ACC112 (cell line): ENCODE results near the gene OTOP2.
"Not testable (repeated sequence)": the region's sequence is repeated elsewhere in the genome, so short reads cannot be mapped to it uniquely, and the experiment has no call there.

Source experiments
- H2AFZ ChIP-seq: fragments of 200-600 bp; sonication (generic); one replicate; pipeline ENCODE4 v1.6.0; 2017; ENCODE audit warnings: antibody characterized with exemption, low read length; ENCODE audit not compliant: unreplicated experiment
- H3K27ac ChIP-seq: fragments of 200-600 bp; sonication (generic); 2 replicates; pipeline ENCODE4 v1.5.1; 2014; ENCODE audit warnings: low read depth, mild to moderate bottlenecking, antibody characterized with exemption, low read length, moderate library complexity
- H3K27me3 ChIP-seq: fragments of 200-600 bp; sonication (generic); 2 replicates; pipeline ENCODE4 v1.6.1; 2014; ENCODE audit warnings: mild to moderate bottlenecking, antibody characterized with exemption, low read length, moderate library complexity, mixed read lengths; ENCODE audit not compliant: insufficient read depth
- H3K36me3 ChIP-seq: fragments of 200-600 bp; sonication (generic); 2 replicates; pipeline ENCODE4 v1.6.1; 2016; ENCODE audit warnings: mild to moderate bottlenecking, antibody characterized with exemption, low read length, moderate library complexity, mixed read lengths; ENCODE audit not compliant: insufficient read depth
- H3K4me1 ChIP-seq: fragments of 200-600 bp; sonication (generic); one replicate; pipeline ENCODE4 v1.6.1; 2016; ENCODE audit warnings: low read length, mixed read lengths; ENCODE audit not compliant: insufficient read depth, unreplicated experiment, control insufficient read depth
- H3K4me3 ChIP-seq: fragments of 200-600 bp; sonication (generic); 2 replicates; pipeline ENCODE4 v1.5.1; 2014; ENCODE audit warnings: mild to moderate bottlenecking, low read depth, low read length
- H3K79me2 ChIP-seq: fragments of 200-600 bp; sonication (generic); one replicate; pipeline ENCODE4 v1.6.0; 2016; ENCODE audit warnings: low read length; ENCODE audit not compliant: control insufficient read depth, unreplicated experiment, insufficient read depth

Gene OTOP2

DNA sequence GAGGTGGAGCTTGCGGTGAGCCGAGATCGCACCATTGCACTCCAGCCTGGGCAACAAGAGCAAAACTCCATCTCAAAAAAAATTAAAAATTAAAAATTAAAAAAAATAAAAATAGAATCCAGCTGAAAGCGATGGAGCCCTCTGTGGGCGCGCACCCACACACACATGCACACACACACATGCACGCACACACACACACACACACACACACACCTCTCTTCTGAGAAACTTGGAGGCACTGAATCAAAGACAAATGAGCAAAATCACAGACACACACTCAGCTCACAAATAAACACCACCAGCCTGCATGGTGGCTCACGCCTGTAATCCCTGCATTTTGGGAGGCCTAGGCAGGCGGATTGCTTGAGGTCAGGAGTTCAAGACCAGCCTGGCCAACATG is 21.0 kb upstream of the OTOP2 start:
- peaks cover 14% of the 10 kb centered on the region for H3K27me3 ChIP-seq

DNA sequence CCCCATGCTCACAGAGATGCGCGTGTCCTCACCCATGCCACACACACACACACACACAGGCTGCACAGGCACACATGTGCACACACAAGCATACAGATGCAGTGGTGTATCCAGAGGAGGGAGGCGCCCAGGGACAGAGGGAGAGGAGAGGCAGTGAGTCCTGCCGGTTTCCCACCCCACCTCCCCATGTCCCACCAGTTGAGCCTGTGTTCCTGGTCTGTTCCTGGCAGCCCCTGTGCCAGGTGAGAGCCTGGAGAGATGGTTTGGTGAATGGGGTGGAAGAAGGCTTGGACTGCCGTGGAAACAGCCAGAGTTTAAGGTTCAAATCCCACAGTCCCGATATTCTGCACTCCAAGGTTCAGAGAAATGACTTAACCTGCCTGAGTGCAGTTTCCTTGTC is 20.4 kb upstream of the OTOP2 start:
- no peak overlapping the region for H3K4me3 ChIP-seq
- no peak overlapping the region for H2AFZ ChIP-seq
- peaks cover 14% of the 10 kb centered on the region for H3K27me3 ChIP-seq

More for the DNA sequence above, 21.0 kb upstream of the OTOP2 start:
- H2AFZ ChIP-seq: no peak overlapping the region
- H3K4me1 ChIP-seq: no peaks in the 10 kb centered on the region
- H3K4me3 ChIP-seq: no peak overlapping the region
- no peaks in the 10 kb centered on the region for H3K36me3 ChIP-seq
- H3K27ac ChIP-seq: no peak overlapping the region
- no peaks in the 10 kb centered on the region for H3K79me2 ChIP-seq

DNA sequence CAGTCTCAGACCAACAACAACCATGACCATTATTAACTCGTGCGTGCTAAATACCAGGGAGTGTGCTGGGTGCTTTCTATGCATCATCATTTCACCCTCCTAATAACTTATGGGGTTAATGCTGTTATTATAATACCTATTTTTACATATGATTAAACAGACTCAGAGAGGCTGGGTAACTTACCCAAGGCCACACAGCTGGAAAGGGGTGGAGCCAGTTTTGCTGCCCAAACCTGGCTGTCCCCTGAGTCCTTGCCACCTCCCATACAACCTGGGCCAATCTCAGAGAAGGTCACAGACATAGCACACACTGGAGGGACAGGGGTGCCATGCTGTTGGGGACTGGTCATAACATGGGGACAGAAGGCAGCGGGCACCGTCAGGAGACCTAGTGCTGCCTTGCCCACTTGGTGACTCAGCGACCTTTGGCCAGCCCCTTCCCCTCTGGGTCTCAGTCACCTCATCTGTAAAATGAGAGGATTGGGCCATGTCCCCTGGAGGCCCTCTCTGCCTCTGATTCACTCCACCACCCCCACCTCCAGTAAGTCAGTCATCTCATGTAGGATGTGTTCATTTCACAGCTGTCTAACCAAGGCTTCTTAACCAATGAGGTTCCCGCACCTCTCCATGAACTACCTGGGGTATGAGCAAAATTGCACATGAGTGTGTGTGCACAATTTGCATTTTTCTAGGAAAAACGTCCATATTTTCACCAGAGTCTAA is 19.2 kb upstream of the OTOP2 start:
- peaks cover 16% of the 10 kb centered on the region for H3K27me3 ChIP-seq
- H3K4me1 ChIP-seq: no peaks in the 10 kb centered on the region
- no peak overlapping the region for H3K27ac ChIP-seq
- H3K4me3 ChIP-seq: no peak overlapping the region
- H3K36me3 ChIP-seq: no peaks in the 10 kb centered on the region
- H2AFZ ChIP-seq: no peak overlapping the region
- no peaks in the 10 kb centered on the region for H3K79me2 ChIP-seq

More for the DNA sequence above, 20.4 kb upstream of the OTOP2 start:
- H3K79me2 ChIP-seq: no peaks in the 10 kb centered on the region
- no peak overlapping the region for H3K27ac ChIP-seq
- H3K36me3 ChIP-seq: no peaks in the 10 kb centered on the region
- H3K4me1 ChIP-seq: no peaks in the 10 kb centered on the region

DNA sequence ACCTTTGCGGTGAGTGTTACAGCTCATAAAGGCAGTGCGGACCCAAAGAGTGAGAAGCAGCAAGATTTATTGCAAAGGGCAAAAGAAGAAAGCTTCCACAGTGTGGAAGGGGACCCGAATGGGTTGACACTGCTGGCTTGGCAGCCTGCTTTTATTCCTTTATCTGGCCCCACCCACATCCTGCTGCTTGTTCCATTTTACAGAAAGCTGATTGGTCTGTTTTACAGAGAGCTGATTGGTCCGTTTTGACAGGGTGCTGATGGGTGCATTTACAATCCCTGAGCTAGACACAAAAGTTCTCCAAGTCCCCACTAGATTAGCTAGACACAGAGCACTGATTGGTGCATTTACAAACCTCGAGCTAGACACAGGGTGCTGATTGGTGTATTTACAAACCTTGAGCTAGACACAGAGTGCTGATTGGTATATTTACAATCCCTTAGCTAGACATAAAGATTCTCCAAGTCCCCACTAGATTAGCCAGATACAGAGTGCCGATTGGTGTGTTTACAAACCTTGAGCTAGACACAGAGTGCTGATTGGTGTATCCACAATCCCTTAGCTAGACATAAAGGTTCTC is 17.8 kb upstream of the OTOP2 start:
- H3K36me3 ChIP-seq, H3K27ac ChIP-seq, H3K79me2 ChIP-seq, H3K4me1 ChIP-seq, H2AFZ ChIP-seq, H3K4me3 ChIP-seq: not testable (repeated sequence)
- peaks cover 16% of the 10 kb centered on the region for H3K27me3 ChIP-seq

DNA sequence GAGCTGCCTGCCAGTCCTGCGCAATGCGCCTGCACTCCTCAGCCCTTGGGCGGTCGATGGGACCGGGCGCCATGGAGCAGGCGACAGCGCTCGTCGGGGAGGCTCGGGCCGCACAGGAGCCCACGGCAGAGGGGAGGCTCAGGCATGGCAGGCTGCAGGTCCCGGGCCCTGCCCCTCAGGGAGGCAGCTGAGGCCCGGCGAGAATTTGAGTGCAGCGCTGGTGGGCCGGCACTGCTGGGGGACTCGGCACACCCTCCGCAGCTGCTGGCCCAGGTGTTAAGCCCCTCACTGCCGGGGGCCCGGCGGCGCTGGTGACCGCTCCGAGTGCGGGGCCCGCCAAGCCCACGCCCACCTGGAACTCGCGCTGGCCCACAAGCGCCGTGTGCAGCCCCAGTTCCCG is 17.1 kb upstream of the OTOP2 start:
- Histone ChIP-seq H3K36me3 (no peaks in the 10 kb centered on the region), H3K4me1 (no peaks in the 10 kb centered on the region), H2AFZ (no peak overlapping the region), H3K27ac (no peak overlapping the region), H3K27me3 (peaks cover 16% of the 10 kb centered on the region), H3K79me2 (no peaks in the 10 kb centered on the region), H3K4me3 (no peak overlapping the region)

DNA sequence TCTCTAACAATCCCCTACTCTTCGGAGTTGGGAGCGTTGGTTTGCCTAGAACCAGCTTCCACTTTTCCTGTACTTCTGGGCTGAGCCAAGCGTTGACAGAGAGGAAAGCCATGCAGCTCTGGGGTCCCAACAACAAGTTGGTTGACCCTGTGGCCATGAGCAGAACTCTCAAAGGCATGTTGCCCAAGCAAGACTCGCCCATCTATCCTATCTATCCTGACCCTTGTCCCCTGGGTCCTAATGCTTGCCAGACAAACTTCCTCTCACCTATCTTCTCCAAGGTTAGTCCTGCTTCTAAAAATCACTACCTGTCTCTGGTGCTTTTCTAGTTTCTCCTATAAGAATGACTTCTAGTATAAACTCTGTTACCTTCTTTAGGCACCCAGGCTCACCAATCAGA is 15.0 kb upstream of the OTOP2 start:
- not testable (repeated sequence) for H3K4me1 ChIP-seq

DNA sequence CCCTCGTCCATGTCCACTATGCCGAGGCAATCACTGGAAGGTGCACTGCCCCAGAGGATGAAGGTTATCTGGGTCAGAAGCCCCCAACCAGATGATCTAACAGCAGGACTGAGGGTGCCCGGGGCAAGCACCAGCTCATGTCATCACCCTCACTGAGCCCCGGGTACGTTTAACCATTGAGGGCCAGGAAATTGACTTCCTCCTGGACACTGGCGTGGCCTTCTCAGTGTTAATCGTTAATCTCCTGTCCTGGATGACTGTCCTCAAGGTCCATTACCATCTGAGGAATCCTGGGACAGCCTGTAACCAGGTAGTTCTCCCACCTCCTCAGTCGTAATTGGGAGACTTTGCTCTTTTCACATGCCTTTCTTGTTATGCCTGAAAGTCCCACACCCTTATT is 12.7 kb upstream of the OTOP2 start:
- not testable (repeated sequence) for H3K27me3 ChIP-seq, H3K4me3 ChIP-seq, H3K79me2 ChIP-seq, H2AFZ ChIP-seq, H3K4me1 ChIP-seq, H3K27ac ChIP-seq, H3K36me3 ChIP-seq

More for the DNA sequence above, 15.0 kb upstream of the OTOP2 start:
- not testable (repeated sequence) for H3K27ac ChIP-seq, H3K79me2 ChIP-seq, H3K4me3 ChIP-seq, H2AFZ ChIP-seq, H3K36me3 ChIP-seq
- peaks cover 13% of the 10 kb centered on the region for H3K27me3 ChIP-seq

DNA sequence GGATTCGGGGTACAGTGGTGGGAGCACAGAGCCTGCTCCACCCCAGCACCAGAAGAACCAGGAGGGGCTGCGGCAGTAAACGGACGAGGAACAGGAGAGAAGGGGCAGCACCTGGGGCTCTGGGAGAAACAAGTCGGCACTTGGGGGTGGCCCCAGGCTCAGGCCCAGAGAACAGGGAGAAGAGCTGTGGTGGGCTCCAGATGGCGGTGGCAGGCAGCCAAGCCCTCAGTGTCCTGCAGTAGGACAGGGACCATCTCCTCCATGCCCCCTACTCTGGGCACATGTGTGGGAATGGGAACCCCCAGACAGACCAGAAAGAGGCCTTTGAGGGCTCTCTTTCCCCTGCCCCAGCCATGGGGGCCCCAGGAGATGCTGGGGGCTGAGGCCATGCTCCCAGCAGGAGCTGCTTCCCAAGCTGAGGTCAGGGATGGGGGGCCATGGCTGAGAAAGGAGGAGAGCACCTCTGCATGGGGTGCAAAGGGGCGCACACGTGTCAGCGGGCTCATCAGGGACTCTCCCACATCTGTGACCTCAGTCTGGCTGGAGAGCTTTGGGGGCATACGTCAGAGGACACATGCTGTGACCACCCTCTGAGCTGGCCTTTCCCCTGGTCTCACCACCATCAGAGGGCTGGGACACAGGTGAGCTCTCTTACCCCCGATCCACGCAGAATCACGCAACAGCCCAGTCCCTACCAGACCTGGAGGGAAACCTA is 7.8 kb upstream of the OTOP2 start:
- no peak overlapping the region for H2AFZ ChIP-seq
- no peak overlapping the region for H3K27ac ChIP-seq
- H3K27me3 ChIP-seq: peaks cover 18% of the 10 kb centered on the region
- no peaks in the 10 kb centered on the region for H3K79me2 ChIP-seq
- no peak overlapping the region for H3K4me3 ChIP-seq
- H3K4me1 ChIP-seq: no peaks in the 10 kb centered on the region
- no peaks in the 10 kb centered on the region for H3K36me3 ChIP-seq

DNA sequence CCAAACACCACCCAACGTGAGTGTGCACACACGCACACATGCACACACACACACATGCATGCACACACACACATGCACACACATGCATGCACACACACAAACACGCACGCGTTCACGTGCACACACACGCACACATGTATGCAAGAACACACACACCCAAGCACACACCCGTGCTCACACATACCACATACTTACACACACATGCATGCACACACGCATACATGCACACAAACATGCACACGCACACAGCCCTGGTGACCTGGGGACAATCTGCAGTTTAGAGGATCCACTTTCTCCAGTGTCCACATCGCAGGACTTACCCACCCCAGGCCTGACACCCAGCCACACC is 7.2 kb upstream of the OTOP2 start:
- H3K36me3 ChIP-seq: no peaks in the 10 kb centered on the region
- H3K27ac ChIP-seq: no peak overlapping the region
- no peaks in the 10 kb centered on the region for H3K79me2 ChIP-seq
- H3K4me1 ChIP-seq: no peaks in the 10 kb centered on the region
- H3K27me3 ChIP-seq: peaks cover 23% of the 10 kb centered on the region
- H3K4me3 ChIP-seq: no peak overlapping the region
- H2AFZ ChIP-seq: no peak overlapping the region

DNA sequence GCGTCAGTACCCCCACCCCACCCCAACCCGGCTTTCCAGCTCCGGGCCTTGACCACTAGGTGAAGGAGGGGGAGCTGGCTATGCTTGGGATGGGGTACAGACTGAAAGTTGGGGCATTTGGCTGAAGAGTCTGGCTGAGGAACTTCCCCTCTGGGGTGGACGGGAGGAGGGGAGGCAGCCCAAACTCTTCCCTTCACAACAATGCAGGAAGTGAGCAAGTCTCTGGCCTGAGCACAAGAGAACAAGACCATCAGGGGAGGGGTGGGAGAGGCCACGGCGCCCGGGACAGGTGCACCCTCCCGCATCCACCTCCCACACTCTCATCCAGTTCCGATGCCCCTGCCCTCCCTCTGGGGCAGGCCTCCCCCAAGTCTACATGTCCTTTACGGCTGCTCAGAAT is 6.6 kb upstream of the OTOP2 start:
- Histone ChIP-seq H3K79me2 (no peaks in the 10 kb centered on the region), H3K36me3 (no peaks in the 10 kb centered on the region), H3K27ac (no peak overlapping the region), H3K4me1 (no peaks in the 10 kb centered on the region), H3K4me3 (no peak overlapping the region), H3K27me3 (peaks cover 27% of the 10 kb centered on the region), H2AFZ (no peak overlapping the region)

DNA sequence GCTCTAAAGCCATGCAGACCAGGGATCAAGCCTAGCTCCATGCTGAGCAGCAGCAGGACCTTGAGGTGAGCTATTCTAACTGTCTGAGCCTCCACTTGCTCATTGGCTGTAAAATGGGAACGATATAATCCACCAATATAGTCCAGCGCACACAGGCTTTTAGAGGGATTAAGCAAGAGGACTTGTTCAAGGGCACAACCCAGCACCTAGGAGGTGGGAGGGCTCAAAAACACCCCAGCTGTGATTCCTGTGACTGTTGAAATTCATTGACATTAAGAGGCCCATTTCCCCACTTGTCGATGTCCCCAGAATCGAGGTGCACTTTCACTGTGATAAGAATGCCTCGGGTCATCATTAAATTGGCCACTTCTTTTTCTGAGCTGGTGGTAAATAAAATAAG is 5.2 kb upstream of the OTOP2 start:
- Histone ChIP-seq H3K27me3 (peaks cover 41% of the 10 kb centered on the region), H3K27ac (no peak overlapping the region)

More for the DNA sequence above, 5.2 kb upstream of the OTOP2 start:
- Histone ChIP-seq H3K79me2 (no peaks in the 10 kb centered on the region), H3K4me3 (no peak overlapping the region), H2AFZ (no peak overlapping the region), H3K4me1 (no peaks in the 10 kb centered on the region), H3K36me3 (no peaks in the 10 kb centered on the region)
